Central memory CD8-positive, alpha-beta T cell (primary cell): Measurements from ENCODE around the gene MIB1.
"Not testable (repeated sequence)": the region's sequence is repeated elsewhere in the genome, so short reads cannot be mapped to it uniquely, and the experiment has no call there.

ENCODE experiments used
- ATAC-seq: fragments of 150-1000 bp; cut with Tn5 transposase; replicated peaks from 2 replicates; pipeline ENCODE4 v1.10.0; 2022; ENCODE audit warnings: mild to moderate bottlenecking, moderate FRiP score, moderate number of reproducible peaks; ENCODE audit not compliant: poor library complexity, severe bottlenecking; ENCODE audit errors: extremely low read depth
- DNase-seq, 2 donors: peaks; one replicate each; pipeline ENCODE4 v3.0.0; 2021; ENCODE audit warnings: low spot score in 2 of 2
- H3K27ac Mint-ChIP-seq: one replicate; pipeline ENCODE4 v1.8.0; 2022; ENCODE audit warnings: low read depth, mild to moderate bottlenecking, moderate library complexity, mixed read lengths
- H3K27me3 Mint-ChIP-seq: one replicate; pipeline ENCODE4 v1.8.0; 2022; ENCODE audit warnings: mixed read lengths
- H3K36me3 Mint-ChIP-seq: one replicate; pipeline ENCODE4 v1.8.0; 2022; ENCODE audit warnings: mild to moderate bottlenecking, moderate library complexity, mixed read lengths; ENCODE audit not compliant: insufficient read depth
- H3K4me1 Mint-ChIP-seq: one replicate; pipeline ENCODE4 v1.8.0; 2022; ENCODE audit warnings: mixed read lengths
- H3K4me3 Mint-ChIP-seq: one replicate; pipeline ENCODE4 v1.8.0; 2022; ENCODE audit warnings: mild to moderate bottlenecking, moderate library complexity, mixed read lengths
- H3K9me3 Mint-ChIP-seq: one replicate; pipeline ENCODE4 v1.8.0; 2022; ENCODE audit warnings: mixed read lengths

The MIB1 gene

DNA sequence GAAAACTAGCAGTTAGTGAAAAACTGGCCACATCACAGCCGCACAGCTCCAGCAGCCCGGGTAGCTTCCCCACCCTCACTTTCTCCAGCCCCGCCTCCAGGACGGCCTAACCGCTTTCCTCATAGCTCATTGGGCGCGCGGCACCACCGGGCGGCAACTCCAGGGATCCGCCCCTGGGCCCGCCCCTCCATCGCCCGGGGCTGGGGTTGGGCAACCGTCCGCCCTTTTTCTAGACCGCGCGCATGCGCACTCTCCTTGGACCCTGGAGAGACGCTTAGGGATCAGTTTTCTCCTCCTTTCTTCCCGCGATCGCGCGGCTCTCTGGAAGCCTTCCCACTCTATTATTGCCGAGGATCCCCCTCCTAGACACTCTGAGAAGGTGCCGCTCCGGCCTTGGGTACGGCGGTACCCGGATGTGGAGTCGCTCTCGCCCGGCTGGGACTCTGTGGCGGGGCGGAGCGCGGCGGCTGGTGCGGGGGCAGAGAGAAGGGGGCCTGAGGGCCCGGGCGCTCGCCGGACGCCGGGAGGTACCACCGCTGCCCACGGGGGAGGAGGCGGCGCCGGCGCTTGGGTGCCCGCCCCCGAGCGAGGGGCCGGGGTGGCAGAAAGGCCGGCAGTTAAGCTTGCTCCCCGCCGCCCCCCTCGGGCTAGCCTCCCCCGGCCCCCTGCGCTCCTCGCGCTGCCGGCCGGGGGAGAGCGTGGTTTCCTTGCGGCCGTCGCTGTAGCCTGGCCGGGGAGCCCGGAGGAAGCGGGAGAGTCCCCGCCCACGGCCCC is at the start of gene MIB1:
Gene MIB1 (plus strand): TSS at position 255 of the 774 bp plus-strand sequence. CDS start 792 bp downstream, outside the sequence.
- Mint-ChIP-seq H3K27ac (peak within 1 kb of the TSS; percentile 95), H3K27me3 (no peaks in the 10 kb centered on the region), H3K4me1 (peaks cover 41% of the 10 kb centered on the region), H3K9me3 (no peaks in the 10 kb centered on the region), H3K36me3 (peaks cover 8% of the 10 kb centered on the region), H3K4me3 (peak within 1 kb of the TSS; percentile 91)
- ATAC-seq: peak; percentile 97
- DNase-seq: peak; percentile 98

DNA sequence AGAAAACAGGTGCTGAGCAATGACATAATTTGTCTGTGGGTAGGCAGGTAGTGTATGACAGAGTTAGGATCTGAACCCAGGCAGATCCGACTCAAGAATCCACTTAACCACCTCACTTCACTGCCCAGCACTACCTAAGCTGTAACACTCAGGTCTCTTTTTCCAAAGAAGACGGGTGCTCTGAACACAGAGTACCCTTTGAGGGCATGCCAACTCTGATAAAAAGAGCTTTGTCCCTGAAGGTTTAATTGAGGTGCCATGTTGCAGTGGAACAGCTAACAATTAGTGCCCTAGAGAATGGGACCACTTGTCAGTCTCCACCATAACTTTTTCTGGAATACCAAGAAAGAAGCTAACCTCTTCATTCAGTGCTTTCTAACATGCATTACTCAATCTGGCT is 47.3 kb upstream of the MIB1 start:
- ATAC-seq: no peak

DNA sequence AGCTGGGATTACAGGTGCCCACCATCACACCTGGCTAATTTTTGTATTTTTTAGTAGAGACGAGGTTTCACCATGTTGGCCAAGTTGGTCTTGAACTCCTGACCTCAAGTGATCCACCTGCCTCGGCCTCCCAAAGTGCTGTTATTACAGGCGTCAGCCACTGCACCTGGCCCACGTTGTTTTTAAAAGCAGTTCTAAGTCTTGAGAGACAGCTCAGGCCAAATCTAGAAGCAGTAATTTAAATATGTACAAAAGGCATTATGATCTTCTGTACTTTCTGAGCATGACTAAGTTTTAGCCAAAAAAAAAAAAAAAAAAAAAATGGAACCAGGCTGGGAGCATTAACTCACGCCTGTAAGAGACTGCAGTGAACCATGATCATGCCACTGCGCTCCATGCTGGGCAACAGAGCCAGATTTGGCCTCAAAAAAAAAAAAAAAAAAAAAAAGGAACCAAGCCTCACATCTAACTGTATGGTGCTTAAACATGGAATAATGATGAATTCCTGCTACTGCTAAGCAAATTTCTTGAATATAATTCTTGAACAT is 40.0 kb upstream of the MIB1 start:
- Mint-ChIP-seq H3K4me1 (peaks cover 17% of the 10 kb centered on the region), H3K36me3 (peaks cover 29% of the 10 kb centered on the region)
- no peak for ATAC-seq

More for the DNA sequence above, 47.3 kb upstream of the MIB1 start:
- H3K27me3 Mint-ChIP-seq: no peaks in the 10 kb centered on the region
- no peak overlapping the region for H3K4me3 Mint-ChIP-seq
- peaks cover 6% of the 10 kb centered on the region for H3K9me3 Mint-ChIP-seq
- DNase-seq: no peak
- no peak overlapping the region for H3K27ac Mint-ChIP-seq
- peaks cover 16% of the 10 kb centered on the region for H3K4me1 Mint-ChIP-seq
- peaks cover 26% of the 10 kb centered on the region for H3K36me3 Mint-ChIP-seq

DNA sequence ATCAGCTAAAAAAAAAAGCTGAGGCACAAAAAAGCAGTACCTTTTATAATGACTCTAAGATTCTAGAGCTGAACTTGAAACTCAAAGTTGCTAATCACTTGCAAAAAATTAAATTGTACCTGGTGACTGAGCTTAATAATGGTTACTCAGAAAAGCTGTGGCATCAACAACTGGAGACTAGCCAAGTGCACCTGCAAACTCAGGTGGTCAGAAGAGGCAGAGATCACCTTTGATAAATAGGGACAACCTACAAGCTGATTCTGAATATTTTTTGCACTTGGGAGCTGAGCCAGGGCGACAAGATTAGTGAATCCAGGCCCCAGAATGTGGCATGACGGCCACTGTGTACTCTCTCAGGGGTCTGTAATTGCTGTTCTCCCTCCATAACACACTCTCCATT is 39.0 kb upstream of the MIB1 start:
- Mint-ChIP-seq H3K27ac (no peak overlapping the region), H3K9me3 (no peaks in the 10 kb centered on the region), H3K36me3 (peaks cover 23% of the 10 kb centered on the region), H3K4me1 (peaks cover 18% of the 10 kb centered on the region), H3K4me3 (no peak overlapping the region), H3K27me3 (no peaks in the 10 kb centered on the region)
- no peak for DNase-seq
- no peak for ATAC-seq

More for the DNA sequence above, 40.0 kb upstream of the MIB1 start:
- Mint-ChIP-seq H3K9me3 (no peaks in the 10 kb centered on the region), H3K27me3 (no peaks in the 10 kb centered on the region), H3K27ac (no peak overlapping the region), H3K4me3 (no peak overlapping the region)
- no peak for DNase-seq

DNA sequence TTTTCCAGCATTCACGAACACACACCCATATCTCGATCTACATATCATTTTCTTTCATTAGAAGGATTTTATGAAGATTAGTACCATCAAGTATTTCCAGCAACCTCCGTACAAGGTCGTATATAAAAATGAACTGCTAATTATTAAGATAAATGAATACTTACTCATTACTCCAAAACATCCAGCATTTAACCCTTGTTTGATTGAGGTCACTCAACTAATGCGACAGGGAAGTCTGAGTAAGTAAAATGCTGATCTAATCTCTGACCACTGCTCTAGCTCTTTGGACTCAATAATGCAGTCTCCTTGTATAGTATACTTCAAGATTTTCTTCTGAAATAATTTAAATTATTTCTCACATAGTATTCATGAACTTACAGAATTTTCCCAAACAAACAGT is 38.0 kb upstream of the MIB1 start:
- ATAC-seq: no peak
- Mint-ChIP-seq H3K27me3 (no peaks in the 10 kb centered on the region), H3K36me3 (peaks cover 22% of the 10 kb centered on the region), H3K4me3 (peak overlapping the region; percentile 95), H3K4me1 (peaks cover 18% of the 10 kb centered on the region), H3K27ac (peak overlapping the region; percentile 92), H3K9me3 (no peaks in the 10 kb centered on the region)
- no peak for DNase-seq

DNA sequence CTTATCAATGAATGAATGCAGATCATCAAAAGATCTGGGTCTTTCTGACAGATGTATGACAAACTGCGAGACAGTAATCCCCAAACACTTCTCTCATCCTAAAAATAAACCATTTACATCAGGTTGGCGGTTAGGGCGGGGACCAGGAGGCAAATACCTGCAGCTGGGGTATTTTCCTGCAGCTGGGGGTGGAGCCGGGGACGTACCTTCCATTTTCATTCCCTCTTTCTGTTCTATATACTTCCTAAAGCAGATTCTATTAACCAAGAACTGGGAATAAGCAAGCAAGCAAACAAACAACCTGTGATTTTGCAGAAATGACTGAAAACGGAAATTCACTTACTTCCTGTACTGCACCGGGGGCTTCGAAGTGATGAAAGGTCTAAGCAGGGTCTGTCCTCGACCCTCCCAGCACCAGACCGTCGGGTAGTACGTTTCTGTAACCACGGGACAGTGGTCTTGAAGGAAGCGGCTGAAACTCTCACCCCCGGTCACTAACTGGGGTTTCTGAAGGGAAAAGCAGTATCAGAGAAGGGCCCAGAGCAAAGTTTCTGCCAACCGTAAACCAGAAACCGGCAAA is 37.3 kb upstream of the MIB1 start:
- Mint-ChIP-seq H3K9me3 (no peaks in the 10 kb centered on the region), H3K4me3 (peak overlapping the region; percentile 95), H3K27ac (peak overlapping the region; percentile 92), H3K4me1 (peaks cover 18% of the 10 kb centered on the region), H3K27me3 (no peaks in the 10 kb centered on the region), H3K36me3 (peaks cover 18% of the 10 kb centered on the region)
- DNase-seq: no peak
- ATAC-seq: peak; percentile 1

DNA sequence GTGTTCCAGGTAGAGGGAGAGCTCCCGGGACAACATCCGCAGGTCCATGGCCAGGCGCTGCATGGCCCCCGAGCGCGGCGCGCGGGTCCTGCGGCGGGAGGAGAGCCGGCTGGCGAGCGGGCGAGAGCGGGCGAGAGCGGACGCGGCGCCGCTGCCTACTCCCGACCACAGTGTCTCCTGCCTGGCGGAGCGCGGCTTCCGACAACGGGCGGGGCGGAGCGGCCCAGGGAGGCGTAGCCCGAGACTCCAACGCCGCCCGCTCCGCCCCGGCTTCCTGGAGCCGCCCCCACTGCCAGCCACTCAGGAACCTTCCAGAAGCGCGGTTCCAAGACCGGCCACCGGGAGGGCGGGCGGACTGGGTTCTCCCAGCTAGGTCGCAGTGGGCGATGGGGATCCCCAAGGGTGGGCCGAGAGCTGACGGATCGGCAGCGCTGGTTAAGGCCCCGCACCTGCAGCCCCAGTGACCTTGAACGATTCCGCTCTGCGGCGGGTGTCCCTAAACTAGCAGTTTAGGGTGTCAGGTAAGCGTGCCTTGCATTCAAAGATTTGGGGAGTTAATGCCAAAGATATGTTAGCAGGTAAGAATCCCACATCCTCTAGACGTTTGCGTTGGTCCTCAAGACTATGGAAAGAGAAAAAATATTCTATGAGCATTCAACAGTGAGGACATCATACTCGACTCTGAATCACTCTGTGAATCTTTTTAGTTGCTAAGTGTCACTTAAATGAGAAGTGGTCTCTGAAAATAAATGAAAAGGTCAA is 35.8 kb upstream of the MIB1 start, which contains the start of gene ABHD3:
Gene ABHD3 (minus strand): TSS at position 172 of the 762 bp plus-strand sequence. CDS start 109 bp downstream, at position 63.
- no peaks in the 10 kb centered on the region for H3K9me3 Mint-ChIP-seq
- H3K27ac Mint-ChIP-seq: peak within 1 kb of the TSS; percentile 92
- peaks cover 18% of the 10 kb centered on the region for H3K4me1 Mint-ChIP-seq
- no peaks in the 10 kb centered on the region for H3K27me3 Mint-ChIP-seq
- ATAC-seq: peak; percentile 93
- DNase-seq: peak; percentile 82 to 85
- peak within 1 kb of the TSS; percentile 95 for H3K4me3 Mint-ChIP-seq
- peaks cover 12% of the 10 kb centered on the region for H3K36me3 Mint-ChIP-seq

DNA sequence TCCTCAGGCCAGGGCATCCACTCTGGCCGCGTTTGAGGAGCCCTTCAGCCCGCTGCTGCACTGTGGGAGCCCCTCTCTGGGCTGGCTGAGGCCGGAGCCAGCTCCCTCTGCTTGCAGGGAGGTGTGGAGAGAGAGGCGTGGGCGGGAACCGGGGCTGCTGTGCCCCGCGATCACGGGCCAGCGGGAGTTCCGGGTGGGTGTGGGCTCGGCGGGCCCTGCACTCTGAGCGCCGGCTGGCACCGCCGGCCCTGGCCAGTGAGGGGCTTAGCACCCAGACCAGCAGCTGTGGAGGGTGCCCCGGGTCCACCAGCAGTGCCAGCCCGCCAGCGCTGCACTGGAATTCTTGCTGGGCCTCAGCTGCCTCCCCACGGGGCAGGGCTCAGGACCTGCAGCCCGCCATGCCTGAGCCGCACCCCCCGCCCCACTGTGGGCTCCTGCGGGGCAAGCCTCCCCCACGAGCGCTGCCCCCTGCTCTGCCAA is 34.2 kb upstream of the MIB1 start:
- Mint-ChIP-seq H3K9me3 (no peaks in the 10 kb centered on the region), H3K27ac (no peak overlapping the region), H3K27me3 (no peaks in the 10 kb centered on the region), H3K4me3 (no peak overlapping the region), H3K4me1 (peaks cover 18% of the 10 kb centered on the region), H3K36me3 (peaks cover 10% of the 10 kb centered on the region)
- DNase-seq: no peak
- ATAC-seq: no peak

DNA sequence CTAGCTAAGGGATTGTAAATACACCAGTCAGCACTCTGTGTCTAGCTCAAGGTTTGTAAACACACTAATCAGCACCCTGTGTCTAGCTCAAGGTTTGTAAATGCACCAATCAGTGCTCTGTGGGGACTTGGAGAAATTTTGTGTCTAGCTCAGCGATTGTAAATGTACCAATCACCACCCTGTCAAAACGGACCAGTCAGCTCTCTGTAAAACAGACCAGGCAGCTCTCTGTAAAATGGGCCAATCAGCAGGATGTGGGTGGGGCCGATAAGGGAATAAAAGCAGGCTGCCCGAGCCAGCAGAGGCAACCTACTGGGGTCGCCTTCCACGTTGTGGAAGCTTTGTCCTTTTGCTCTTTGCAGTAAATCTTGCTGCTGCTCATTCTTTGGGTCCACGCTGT is 33.5 kb upstream of the MIB1 start:
- not testable (repeated sequence) for H3K9me3 Mint-ChIP-seq, ATAC-seq, H3K27ac Mint-ChIP-seq, H3K4me3 Mint-ChIP-seq, H3K27me3 Mint-ChIP-seq, DNase-seq, H3K36me3 Mint-ChIP-seq
- peaks cover 18% of the 10 kb centered on the region for H3K4me1 Mint-ChIP-seq

DNA sequence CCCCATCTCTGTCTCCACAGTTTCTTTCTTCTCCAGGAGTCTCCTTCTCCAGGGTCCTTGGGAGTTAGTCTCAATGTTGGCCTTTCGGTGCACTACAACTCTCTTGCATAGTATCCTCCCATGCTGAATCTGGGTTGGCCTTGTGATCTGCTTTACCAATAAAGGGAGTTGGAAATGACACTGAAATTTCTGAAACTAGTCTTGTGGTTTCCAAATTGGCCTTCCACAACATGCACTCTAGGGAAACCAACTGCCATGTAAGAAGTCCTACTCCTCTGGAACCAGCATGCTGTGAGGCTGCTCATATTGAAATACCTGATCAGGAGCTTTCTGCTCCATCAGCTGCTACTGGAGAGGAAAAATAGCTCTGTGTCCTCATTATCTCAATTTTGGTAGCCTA is 26.1 kb upstream of the MIB1 start:
- no peak overlapping the region for H3K27ac Mint-ChIP-seq
- no peaks in the 10 kb centered on the region for H3K9me3 Mint-ChIP-seq
- peaks cover 8% of the 10 kb centered on the region for H3K27me3 Mint-ChIP-seq
- no peak for DNase-seq
- H3K4me1 Mint-ChIP-seq: no peaks in the 10 kb centered on the region
- H3K4me3 Mint-ChIP-seq: no peak overlapping the region
- no peak for ATAC-seq
- H3K36me3 Mint-ChIP-seq: no peaks in the 10 kb centered on the region

DNA sequence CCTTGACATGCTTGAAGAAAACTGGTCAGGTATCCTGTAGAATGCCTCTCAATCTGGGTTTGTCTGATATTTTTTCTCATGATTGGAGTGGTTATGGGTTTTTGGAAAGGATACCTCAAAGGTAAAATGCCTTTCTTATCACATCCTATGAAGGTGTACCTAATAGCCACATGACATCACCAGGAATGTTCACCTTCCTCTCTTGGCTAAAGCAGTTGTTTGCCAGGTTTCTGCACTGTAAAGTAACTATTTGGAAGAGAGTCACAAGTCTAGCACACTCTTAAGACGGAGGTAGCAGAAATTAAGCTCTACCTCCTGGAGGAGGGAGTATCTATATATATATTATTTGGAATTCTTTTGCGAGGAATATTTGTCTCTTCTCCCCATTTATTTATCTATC is 17.9 kb upstream of the MIB1 start:
- DNase-seq (no peak), ATAC-seq (no peak)
- Mint-ChIP-seq H3K4me3 (no peak overlapping the region), H3K4me1 (no peaks in the 10 kb centered on the region), H3K27me3 (no peaks in the 10 kb centered on the region), H3K36me3 (peaks cover 2% of the 10 kb centered on the region), H3K27ac (no peak overlapping the region), H3K9me3 (no peaks in the 10 kb centered on the region)

DNA sequence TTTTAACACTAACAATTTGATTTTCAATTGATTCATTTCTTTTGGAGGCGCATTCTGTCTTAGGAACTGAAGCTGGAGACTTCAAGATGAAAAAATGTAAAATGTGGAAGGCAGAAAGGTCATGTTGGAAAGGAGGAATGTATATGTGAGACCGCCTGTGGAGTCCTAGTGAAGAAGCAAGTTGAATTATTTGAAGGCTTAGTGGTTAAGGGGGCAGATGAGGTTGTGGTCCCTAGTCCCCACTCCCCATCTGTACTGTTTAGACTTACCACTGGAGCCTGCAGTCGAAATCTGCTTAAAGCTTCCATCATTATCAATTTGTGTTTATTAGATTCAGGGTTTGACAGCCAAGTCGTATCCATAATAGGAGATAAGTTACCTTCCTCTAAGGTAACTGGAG is 15.4 kb upstream of the MIB1 start:
- Mint-ChIP-seq H3K9me3 (no peaks in the 10 kb centered on the region), H3K4me1 (no peaks in the 10 kb centered on the region), H3K27ac (no peak overlapping the region), H3K4me3 (no peak overlapping the region), H3K36me3 (peaks cover 2% of the 10 kb centered on the region), H3K27me3 (no peaks in the 10 kb centered on the region)
- ATAC-seq (no peak), DNase-seq (no peak)
